CD4-positive, alpha-beta T cell treated with Interleukin-2 at 100 ng/mL for 4 hours (primary cell): ENCODE measurements around the gene ATAD3C.
"Not testable (repeated sequence)": the region's sequence is repeated elsewhere in the genome, so short reads cannot be mapped to it uniquely, and the experiment has no call there.

Experiments
- DNase-seq: peaks from one replicate; pipeline ENCODE4 v3.0.0-alpha.2; 2020; ENCODE audit warnings: low spot score

The ATAD3C gene

DNA sequence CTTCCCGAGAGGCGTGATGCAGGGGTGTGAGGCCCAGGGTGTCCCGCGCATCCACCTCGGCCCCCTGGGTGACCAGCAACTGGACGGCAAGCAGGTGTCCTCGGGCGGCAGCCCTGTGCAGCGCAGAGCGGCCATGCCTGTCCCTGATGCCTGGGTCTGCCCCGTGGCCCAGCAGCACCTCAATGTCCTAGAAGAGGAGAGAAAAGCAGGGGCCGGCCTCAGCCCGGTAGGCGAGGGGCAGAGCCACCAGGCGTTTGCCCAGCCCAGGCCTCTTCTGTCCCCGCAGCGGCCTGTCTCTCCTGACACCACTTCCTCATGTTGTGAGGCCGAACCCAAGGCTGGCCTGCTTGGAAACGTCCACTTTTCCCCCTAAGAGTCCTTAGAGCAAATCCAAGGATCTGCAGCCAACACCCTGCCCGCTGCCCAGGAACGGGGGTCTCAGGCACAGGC, 30.1 kb upstream of the ATAD3C start:
- DNase-seq: no peak

DNA sequence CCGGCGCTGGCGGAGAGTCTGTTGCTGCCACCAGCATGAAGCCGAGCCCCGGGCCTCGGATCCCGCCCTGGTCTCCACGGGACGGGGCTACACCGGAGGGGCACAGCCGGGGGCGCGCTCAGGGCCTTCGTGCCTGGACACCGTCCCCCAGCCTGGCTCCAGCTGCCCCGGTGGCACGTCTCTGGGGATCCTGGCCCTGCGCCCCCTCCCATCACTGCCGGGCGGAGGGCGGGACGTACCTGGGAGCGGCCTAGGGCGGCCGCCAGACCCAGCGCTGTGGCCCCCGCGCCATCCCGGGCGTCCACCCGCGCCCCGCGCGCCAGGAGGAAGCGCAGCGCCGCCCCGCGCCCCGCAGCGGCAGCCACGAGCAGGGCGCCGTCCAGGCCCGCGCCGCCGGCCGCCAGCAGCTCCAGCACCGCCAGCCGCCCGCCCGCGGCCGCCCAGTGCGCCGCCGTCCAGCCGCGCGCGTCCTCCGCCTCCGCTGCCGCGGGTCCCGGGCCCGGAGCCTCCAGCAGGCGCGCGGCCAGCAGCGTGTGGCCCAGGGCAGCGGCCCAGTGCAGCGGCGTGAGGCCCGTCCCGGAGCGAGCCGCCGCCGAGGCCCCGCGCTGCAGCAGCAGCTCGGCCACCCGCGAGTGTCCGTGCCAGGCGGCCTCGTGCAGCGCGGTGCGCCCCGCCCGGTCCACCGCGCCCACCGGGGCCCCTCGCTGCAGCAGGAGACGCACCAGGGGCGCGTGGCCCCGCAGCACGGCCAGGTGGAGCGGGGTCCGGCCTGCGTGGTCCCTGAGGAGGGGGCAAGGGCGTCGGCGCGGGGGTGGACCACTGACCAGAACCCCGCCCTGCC, 29.5 kb upstream of the ATAD3C start:
- DNase-seq: no peak

DNA sequence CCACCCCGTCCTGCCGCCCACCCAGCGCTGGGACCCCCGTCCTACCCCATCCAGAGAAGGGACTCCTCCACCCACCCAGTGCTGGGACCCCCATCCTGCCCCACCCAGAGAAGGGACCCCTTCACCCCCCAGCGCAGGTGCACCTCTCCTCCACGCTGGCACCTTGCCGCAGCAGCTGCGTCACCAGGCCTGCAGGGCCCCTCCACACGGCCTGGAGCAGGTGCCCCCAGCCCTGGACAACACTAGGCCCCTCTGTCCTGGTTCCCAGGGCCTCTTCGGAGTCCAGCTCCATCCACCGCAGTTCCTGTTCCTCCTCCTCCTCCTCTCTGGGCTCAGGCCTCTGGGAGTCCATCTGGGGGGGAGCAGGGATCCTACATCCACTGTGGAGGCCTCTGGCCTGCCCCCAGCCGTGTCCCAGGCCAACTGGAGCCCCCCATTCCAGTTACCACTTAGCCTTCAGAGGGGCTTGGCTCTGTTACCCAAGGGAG, 28.8 kb upstream of the ATAD3C start:
- DNase-seq: no peak

DNA sequence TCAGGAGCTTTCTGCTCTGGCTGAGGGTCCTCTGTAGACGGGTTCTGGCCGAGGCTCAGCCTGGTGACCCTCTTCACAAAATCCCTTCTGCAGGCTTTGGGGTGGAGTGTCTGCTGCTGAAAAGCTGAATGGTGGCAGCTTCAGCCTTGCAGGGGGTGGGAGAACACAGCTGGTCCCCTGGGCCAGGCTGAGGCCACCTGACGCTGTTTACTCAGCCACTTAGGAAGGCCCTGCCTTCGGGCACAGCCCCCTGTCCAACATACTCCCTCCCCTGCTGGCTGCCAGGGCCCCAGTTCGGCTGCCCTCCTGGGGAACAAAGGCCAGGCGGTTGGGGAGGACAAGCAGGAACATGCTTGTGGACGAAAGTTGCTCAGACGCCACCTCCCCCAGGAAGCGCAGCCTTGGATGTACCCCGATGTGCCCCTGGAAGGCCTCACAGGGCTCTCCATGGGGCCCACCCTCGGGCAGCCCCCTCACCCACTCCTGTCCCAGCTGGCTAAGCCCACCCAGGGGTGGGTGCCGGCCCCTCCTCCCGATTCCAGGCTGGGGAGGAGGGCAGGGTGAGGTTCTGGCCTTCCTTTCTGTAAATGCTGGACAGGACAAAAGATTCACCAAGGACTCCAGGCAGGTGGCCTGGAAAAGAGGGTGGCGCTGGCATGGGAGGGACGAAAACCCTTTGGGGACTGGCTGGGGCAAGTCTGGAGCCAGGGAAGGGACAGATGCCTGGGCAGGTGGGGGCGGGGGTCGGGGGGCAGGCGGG, 28.2 kb upstream of the ATAD3C start, which contains the start of gene ANKRD65:
Gene ANKRD65, minus strand, starts transcription at position 130 of the 760 bp plus-strand sequence. CDS start 271 bp downstream, outside the sequence.
- no peak for DNase-seq

DNA sequence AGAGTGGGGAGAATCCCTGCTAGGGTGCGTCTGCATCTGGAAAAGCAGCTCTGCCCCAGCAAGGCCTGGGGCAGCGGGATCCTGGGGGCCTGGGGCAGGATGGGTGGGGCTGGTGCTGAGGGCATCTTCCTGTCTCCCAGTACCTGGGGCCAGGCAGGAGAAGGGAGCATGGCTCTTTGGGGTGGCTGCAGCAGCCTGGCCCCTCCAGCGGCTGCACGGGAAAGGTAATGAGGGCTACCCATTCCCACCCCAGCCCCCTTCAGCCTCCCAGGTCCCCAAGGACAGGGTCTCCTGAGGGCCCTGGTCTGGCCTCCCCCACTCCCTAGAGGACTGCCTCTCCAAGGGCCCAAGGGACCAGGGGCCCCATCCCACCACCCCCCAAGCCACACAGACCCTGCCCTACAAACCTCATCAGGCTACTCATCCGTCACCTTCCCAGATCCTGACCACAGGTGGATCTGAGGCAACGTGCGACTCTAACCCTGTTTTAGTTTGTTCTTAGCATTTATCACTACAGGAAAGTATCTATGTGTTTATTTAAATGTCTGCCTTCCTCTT, 27.5 kb upstream of the ATAD3C start:
- no peak for DNase-seq

DNA sequence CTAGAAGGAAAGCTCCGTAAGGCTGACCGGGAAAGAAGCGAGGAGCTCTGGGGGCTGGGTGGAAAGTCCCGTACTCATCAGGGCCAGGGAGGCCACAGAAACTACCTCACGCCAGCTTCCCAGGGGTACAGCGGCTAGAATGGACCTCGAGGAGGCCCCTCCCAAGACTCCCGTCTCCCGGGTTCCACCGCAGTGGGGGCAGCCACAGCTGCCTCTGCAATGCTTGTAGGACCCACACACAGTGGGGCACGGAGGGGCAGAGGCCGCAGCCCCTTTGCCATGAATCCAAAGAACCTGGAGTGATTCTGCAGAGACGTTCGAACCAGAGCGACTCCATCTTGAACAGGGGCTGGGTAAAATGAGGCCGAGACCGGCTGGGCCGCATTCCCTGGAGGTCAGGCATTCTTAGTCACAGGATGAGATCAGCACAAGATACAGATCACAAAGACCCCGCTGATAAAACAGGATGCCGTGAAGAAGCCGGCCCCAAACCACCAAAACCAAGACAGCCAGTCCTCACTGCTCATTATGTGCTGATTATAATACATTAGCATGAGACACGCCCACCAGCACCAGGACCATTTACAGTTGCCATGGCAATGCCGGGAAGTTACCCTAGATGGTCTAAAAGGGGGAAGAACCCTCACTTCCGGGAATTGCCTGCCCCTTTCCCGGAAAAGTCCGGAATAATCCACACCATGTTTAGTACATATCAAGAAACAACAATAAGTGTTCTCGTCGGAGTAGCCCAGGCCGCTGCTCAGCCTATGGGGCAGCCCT, 26.8 kb upstream of the ATAD3C start:
- no peak for DNase-seq

DNA sequence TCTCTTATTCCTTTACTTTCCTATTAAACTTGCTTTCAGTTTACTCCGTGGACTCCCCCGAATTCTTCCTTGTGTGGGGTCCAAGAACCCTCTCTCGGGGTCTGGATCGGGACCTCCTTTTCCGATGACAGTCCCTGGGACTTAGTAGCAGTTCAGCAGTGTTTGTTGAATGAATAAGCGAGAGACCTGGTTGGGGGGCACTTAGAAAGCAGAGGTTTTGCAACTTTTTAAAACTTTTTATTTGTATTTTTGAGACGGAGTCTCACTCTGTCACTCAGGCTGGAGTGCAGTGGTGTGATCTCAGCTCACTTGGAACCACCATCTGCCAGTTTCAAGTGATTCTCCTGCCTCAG, 26.3 kb upstream of the ATAD3C start:
- DNase-seq: no peak

DNA sequence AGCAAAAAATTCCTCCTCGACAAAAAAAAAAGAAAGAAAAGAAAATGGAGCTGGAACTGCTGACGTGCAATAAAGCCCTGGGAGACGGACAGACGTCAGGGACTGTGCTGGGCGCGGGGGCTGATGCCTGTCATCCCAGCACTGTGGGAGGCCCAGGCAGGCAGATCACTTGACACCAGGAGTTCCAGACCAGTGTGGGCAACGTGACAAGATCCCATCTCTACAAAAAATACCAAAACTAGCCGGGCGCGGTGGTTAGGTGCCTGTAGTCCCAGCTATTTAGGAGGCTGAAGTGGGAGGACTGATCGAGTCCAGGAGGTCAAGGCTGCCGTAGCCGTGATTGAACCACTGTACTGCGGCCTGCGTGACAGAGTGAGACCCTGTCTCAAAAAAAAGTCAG, 24.8 kb upstream of the ATAD3C start:
- DNase-seq: no peak

DNA sequence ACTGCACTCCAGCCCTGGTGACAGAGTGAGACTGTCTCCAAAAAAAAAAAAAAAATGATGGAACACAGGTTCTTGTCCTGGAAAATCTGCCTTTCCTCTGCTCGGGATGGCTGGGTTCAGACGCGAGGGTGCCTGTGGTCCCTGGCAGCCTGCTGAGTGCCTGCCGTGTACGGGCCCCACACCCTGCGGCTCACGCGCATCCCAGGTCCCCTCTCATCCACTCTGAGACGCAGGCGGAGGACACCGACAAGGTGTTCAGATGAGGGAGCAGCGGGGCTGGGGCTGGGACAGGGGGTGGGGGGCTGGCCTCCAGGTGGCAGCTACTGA, 24.1 kb upstream of the ATAD3C start:
- DNase-seq: no peak

DNA sequence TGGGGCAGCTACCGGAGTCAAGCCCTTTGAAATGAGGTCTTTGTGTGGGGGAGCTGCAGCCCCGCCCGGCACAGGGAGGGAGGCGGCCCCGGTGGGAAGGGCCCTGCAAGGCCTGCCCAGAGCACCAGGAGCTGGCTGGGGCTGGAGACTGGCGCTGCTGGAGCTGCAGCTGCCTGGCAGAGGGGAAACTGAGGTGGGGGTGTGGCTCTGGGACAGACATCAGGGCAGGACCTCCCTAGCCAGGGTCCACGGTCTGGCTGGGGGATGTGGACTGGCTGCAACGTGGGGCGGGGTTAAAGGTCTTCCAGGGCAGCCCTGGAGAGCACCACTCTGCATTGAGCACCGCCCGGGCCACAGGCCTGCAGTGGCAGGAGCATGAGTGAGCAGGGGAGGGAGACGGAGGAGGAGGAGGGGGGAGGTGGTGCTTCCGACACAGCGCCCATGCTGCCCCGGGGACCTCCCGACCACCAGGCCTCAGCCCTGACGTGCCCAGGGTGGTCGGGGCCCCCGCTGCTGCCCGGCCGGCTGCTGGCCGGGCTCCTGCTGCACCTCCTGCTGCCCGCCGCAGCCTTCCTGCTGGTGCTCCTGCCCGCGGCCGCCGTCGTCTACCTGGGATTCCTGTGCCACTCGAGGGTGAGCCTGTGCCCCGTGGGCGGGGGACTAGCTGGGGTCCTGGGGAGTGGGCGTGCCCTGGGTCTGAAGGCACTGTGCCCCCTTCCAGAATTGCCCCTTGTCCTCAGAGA, 23.6 kb upstream of the ATAD3C start:
- DNase-seq: no peak

DNA sequence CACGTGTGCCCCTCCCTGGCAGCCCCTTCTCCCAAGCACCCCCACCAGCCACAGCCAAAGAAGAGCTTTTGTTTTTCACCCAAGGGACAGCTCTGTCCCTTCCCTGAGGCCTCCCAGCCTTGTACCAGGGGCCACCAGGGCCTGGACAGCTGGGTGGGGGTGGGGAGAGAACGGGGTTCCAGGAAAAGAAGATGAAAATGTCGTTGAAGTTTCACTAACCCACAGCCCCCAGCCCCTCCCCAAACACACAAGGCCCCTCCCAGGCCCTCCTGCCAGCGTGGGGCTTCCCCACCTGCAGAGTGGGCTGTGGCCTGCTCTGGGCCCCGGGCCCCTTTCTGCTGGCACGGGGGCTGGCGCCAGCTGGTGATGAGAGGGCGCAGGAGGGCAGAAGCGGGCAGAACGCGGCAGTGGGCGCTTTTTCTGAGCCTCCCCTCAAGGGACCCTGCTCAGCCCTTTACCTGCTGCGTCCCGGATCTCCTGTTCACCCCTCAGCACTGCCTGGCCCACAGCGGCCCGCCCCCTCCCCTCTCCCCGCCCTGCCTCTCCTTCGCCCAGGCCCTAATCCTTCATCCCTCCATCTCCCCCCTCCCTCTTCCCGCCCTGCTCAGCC, 22.9 kb upstream of the ATAD3C start:
- DNase-seq: no peak

DNA sequence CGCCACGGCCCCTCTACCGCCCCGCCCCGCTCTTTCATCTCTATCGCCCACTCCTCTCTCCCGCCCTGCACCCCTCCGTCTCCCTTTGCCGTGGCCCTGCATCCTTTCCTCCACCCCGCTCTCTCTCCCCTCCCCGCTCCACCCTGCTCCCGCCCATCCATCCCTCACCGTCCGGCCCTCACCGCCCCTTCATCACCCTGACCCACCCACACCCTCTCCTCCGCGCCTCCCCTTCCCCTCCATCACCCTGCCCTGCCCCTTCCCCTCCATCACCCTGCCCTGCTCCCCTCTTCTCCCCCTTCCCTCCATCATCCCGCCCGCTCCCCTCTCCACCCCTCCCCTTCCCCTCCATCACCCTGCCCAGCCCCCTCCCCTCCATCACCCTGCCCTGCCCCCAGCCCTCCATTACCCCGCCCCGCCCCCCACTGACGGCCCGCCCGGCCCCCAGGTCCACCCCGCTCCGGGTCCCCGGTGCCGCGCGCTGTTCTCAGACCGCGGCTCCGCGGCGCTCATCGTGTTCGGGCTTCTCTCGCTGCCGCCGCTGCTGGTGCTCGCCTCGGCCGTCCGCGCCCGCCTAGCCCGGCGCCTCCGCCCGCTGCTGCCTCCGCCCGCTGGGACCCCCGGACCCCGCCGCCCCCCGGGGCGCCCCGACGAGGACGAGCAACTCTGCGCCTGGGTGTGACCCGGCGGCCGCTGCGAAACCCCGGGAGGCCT, 22.2 kb upstream of the ATAD3C start:
- DNase-seq: no peak

DNA sequence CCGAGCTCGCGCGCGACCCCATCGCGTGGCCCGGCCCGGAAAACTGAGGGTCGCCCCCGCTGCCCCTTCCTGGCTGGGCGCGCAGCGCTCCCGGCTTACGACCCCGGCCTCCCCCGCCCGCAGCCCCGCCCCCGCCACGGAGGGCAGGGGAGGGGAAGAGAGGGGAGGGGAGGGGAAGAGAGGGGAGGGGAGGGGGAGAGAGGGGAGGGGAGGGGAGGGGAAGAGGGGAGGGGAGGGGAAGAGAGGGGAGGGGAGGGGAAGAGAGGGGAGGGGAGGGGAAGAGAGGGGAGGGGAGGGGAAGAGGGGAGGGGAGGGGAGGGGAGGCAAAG, 21.7 kb upstream of the ATAD3C start:
- DNase-seq: no peak

DNA sequence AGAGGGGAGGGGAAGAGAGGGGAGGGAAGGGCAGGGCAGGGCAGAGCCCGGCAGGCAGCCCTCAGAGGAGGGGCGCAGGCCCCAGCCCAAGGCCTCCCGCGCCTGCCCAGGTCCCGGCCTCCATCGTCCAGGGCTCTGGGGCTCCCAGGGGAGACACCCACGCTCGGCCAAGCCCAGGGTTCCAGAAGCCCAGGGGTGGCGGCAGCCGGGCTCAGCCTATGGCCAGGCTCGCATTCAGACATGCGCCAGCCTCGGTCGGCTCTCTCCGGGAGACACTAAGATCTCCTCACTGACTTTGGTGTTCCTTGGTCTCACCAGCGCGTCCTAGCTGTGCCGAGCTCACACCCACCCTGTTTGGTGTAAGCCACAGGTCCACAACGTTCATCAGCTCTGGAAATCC, 21.3 kb upstream of the ATAD3C start:
- no peak for DNase-seq

DNA sequence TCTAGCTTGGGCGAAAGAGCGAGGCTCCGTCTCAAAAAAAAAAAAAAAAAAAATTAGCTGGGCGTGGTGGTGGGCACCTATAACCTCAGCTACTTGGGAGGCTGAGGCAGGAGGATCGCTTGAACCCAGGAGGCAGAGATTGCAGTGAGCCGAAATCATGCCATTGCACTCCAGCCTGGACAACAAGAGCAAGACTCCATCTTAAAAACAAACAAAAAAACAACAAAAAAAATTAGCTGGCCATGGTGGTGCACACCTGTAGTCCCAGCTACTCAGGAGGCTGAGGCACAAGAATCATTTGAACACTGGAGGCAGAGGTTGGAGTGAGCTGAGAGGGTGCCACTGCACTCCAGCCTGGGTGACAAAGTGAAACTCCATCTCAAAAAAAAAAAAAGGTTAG, 20.5 kb upstream of the ATAD3C start:
- DNase-seq: not testable (repeated sequence)

DNA sequence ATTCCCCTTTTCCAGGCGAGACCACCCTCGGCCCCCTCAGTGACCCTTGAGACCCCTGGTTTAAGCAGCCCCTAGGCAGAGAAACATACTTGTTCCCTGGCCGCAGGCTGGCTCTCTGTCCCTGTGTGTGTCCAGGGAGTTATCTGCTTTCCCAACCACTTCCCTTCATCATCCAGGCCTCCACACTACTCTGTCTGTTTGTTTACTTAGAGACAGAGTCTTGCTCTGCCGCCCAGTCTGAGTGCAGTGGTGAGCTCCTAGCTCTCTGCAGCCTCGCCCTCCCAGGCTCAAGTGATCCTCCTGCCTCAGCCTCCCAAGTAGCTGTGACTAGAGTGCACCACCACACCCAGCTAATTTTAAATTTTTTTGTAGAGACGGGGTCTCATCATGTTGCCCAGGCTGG, 19.8 kb upstream of the ATAD3C start:
- DNase-seq: no peak

DNA sequence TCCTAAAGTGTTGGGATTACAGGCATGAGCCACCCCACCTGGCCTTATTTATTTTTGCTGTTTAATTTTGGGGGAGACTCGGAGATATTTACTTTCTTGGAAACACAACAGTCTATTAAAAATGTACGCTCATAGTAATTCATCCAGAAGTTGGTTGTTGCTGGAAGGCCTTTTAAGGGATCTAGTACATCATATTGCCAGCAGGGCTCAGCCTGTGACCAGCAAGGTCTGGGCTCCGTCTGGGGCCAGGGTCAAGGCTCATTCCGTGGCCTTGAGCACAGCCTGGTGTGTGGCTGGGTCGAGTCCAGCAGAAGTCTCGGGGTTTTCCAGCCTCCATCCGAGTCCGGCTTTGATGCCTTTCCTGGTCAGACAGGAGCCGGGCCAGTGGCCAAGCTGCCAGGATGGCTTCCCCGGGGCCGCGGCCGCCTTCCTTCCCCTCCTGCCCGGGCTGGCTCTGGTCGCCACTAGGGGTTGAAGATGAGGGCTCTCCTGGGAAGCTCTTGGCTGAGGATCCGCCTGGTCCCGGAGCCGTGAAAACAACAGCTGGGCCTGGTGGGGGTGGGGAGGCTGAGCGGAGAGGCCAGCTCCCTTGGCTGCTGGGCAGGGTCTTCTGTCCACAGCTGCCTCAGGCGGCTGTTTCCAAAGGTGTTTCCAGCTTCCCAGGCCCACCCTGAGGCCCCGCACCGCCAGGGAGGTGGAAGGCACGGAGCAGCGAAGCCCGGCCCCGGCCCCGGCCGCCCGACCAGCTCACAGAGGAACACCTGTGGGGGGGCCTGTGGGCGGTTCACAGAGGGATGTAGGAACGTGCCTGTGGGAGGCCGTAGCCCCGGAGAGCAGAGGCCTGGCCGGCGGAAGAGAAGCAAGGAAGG, 19.1 kb upstream of the ATAD3C start:
- DNase-seq: no peak

DNA sequence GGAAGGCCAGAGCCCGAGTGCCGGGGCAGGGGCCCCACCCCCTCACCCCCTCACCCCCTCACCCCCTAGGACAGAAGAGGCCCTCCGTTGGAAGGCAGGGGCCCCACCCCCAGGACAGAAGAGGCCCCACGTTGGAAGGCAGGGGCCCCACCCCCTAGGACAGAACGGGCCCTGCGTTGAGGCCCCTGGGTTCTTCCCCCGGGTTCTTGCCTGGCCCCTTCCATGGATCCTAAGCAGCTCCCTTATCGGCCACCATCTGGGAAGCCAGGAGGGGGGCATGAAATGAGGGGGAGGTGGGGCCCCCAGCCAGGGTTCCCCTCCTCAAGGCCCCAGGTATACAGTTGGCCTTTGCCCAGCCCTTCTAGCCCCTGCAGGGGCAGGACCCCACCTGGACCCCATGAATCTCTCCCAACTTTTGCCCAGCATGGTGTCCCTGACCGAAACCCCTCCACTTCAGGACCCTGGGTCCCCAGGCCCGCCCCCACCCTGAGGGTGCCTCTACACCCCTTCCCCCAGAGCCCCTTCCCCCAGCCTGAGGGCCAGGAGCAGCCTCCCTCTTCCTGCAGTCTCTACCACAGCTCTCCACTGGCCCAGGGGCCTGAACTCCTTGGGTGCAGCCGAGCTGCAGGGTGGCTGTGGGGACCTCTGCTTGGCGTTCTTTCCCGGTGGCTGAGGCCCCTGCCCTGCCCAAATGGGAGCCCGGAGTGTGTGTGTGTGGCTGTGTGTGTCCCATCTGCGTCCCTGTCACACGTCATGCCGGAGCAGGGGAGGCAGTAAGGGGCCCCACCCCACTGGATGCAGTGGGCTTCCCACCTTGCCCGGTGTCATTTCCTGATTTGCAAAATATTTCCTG, 18.3 kb upstream of the ATAD3C start:
- no peak for DNase-seq

DNA sequence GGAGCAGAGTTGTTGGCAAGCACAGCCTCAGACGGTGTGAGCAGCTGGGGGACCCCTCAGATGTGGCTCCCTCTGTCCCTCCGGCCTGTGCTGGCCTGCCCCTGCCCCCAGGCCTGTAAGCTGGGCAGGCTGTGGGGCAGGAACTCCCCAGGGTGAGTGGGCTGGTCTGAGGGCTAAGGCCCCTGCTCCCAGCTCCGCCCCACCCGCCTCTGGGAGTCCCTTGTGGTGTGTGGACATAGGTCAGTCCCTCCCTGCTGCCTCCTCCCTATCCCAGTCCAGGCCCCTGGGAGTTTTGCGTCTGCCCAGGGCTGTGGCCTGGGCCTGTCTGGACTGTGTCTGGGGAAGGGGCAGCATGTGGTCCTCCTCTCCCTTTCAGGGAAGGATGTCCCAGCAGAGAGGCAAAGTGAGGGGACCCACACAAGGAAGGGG, 17.6 kb upstream of the ATAD3C start:
- no peak for DNase-seq
